ENCODE data around the gene LRRC10B. TPM values are rescaled to one million over a fixed set of nuclear protein-coding genes. Genes with fewer than 3 reads are reported as not detected.

LRRC10B gene
- polyA plus RNA-seq, 2 of the 4 experiments (the other 2 are of a cell fraction): 0.03 to 0.04 TPM

GRCh38 chr11:61551634-61552033, 43.1 kb downstream of the LRRC10B start (continued):
- TF ChIP-seq BCL3 (IDR thresholded peaks at IDR 0.05): no peak

- DNase-seq (ENCODE audit: low read depth in 1 of 2, low spot score in 1 of 2) (no peak), FAIRE-seq (no peak), ATAC-seq (no peak)
- TF ChIP-seq HEYL (CRISPR knock-in tag; IDR thresholded peaks at IDR 0.05) (no peak), HMGXB4 (CRISPR knock-in tag; IDR thresholded peaks at IDR 0.05; ENCODE audit: borderline replicate concordance) (no peak), USF2 (IDR thresholded peaks at IDR 0.05) (no peak), GATA3 (IDR thresholded peaks at IDR 0.05; ENCODE audit: borderline replicate concordance) (no peak), PBX3 (IDR thresholded peaks at IDR 0.05) (no peak), MAFK (IDR thresholded peaks at IDR 0.05; ENCODE audit: partially characterized antibody) (no peak), E2F6 (IDR thresholded peaks at IDR 0.05; ENCODE audit: borderline replicate concordance, low read depth) (no peak), NPAS2 (CRISPR knock-in tag; IDR thresholded peaks at IDR 0.05; ENCODE audit: borderline replicate concordance) (no peak), EP300 (IDR thresholded peaks at IDR 0.05) (no peak), EHF (CRISPR knock-in tag; IDR thresholded peaks at IDR 0.05) (no peak), SREBF2 (IDR thresholded peaks at IDR 0.05) (no peak)
- Histone ChIP-seq H3K27ac (peak overlapping the region in 1 of 2 experiments; percentile 69; a peak in 3 of 6 replicates), H3K4me1 (peaks cover 14% of the 10 kb centered on the region), H3K4me2 (peak overlapping the region; percentile 30; the same call in 2 of the 3 replicates), H3K4me3 (no peak overlapping the region), H3K9me3 (no peaks in the 10 kb centered on the region)
- POLR2A ChIA-PET: no interaction called here
- WGBS (ENCODE audit: missing lambda C conversion rate): 59% methylated on average over 10 of the region's 13 CpGs
- CTCF ChIA-PET: interaction anchor here (0.7 to 3.8 kb wide), 8 partner anchors 11 to 270 kb away, joined by 3 to 19 read pairs (median 4); no protein-coding TSS in a partner anchor
Measured at GRCh38 chr11:61552108-61552635, 43.6 kb downstream of the LRRC10B start.

- FAIRE-seq: no peak
- ChIA-PET POLR2A (no interaction called here), CTCF (interaction anchor here (0.8 to 3.8 kb wide), 9 partner anchors 10 to 107 kb away, joined by 3 to 19 read pairs (median 5); no protein-coding TSS in a partner anchor)
- TF ChIP-seq JUN (IDR thresholded peaks at IDR 0.05): no peak
- TF ChIP-seq FOXS1 (CRISPR knock-in tag; IDR thresholded peaks at IDR 0.05): no peak
- TF ChIP-seq HMGXB4 (CRISPR knock-in tag; IDR thresholded peaks at IDR 0.05; ENCODE audit: borderline replicate concordance): no peak
- no peak for TF ChIP-seq ATOH8 (CRISPR knock-in tag; IDR thresholded peaks at IDR 0.05; ENCODE audit: low read depth)
- no peak for TF ChIP-seq TP53 (CRISPR knock-in tag; IDR thresholded peaks at IDR 0.05)
- no peak for TF ChIP-seq RARB (CRISPR knock-in tag; IDR thresholded peaks at IDR 0.05)
- no peak for TF ChIP-seq RAD21 (conservative IDR thresholded peaks at IDR 0.05 in 1 of 2, IDR thresholded peaks at IDR 0.05 in 1 of 2)
- H3K4me3 ChIP-seq: no peak overlapping the region
- DNase-seq (ENCODE audit: low read depth in 1 of 2, low spot score in 1 of 2): no peak
- H3K4me2 ChIP-seq: no peak overlapping the region
- peaks cover 14% of the 10 kb centered on the region for H3K4me1 ChIP-seq
- no peak overlapping the region for H3K27ac ChIP-seq
- no peak for ATAC-seq
- 41% methylated on average over 15 of the region's 15 CpGs for WGBS (ENCODE audit: missing lambda C conversion rate)
- no peaks in the 10 kb centered on the region for H3K9me3 ChIP-seq
Measured at GRCh38 chr11:61553373-61554171, 45.0 kb downstream of the LRRC10B start.
